HepG2 (cell line): ENCODE measurements around the gene CDC27. TPM values are rescaled to one million over a fixed set of nuclear protein-coding genes. Genes with fewer than 3 reads are reported as not detected.
A peak's percentile ranks its signal among the peaks of the same experiment; 100 is the strongest.

Experiments
- ASH2L ChIP-seq: fragments of 300-600, 200-600 bp; sonication (generic); IDR thresholded peaks from 2 replicates; pipeline ENCODE4 v1.7.0; 2017; ENCODE audit warnings: low read depth, mild to moderate bottlenecking, moderate library complexity, mixed read lengths, low read length; ENCODE audit not compliant: insufficient read length
- ELK4 ChIP-seq: sonication (generic); formaldehyde crosslinking; IDR thresholded peaks from 2 replicates; pipeline ENCODE4 v1.9.0; 2021; ENCODE audit warnings: missing genetic modification reagents, borderline replicate concordance
- NFIC ChIP-seq: IDR thresholded peaks from 2 replicates; pipeline ENCODE4 v1.6.1; 2012; ENCODE audit warnings: mild to moderate bottlenecking, low read length, inconsistent platforms
- PAXIP1 ChIP-seq: sonication (generic); formaldehyde crosslinking; conservative IDR thresholded peaks from 2 replicates; pipeline ENCODE4 v1.4.0; 2020; ENCODE audit warnings: mild to moderate bottlenecking, missing genetic modification reagents, moderate library complexity
- PHB2 ChIP-seq: fragments of 450-650 bp; IDR thresholded peaks from 2 replicates; pipeline ENCODE4 v1.6.1; 2018; ENCODE audit not compliant: partially characterized antibody
- RBM22 ChIP-seq: fragments of 200-400 bp; formaldehyde crosslinking; optimal IDR thresholded peaks from 2 replicates; pipeline ENCODE3; 2017; ENCODE audit warnings: mild to moderate bottlenecking, low read length, moderate library complexity
- TEF ChIP-seq: sonication (generic); formaldehyde crosslinking; IDR thresholded peaks from 2 replicates; pipeline ENCODE4 v1.5.0; 2020; ENCODE audit warnings: missing genetic modification reagents
- ZNF350 ChIP-seq: sonication (generic); formaldehyde crosslinking; IDR thresholded peaks from 2 replicates; pipeline ENCODE4 v1.4.0; 2020; ENCODE audit warnings: mild to moderate bottlenecking, low read depth, missing genetic modification reagents, borderline replicate concordance
- ZNF414 ChIP-seq: sonication (generic); formaldehyde crosslinking; IDR thresholded peaks from 2 replicates; pipeline ENCODE4 v1.5.0; 2020; ENCODE audit warnings: missing genetic modification reagents
- polyA plus RNA-seq, 8 experiments: library from polyadenylated mRNA; depleted of rRNA in 3 of 8; stranded (reverse) in 7 of 8; unstranded in 1 of 8; fragments of >200 nt; fragmentation: Illumina TruSeq in 4 of 8; extraction: Trizol in 4 of 8; gene quantifications; 2 replicates each; pipeline versions ENCODE4 v1.2.1 to v1.2.3, GENCODE V29; 2011 to 2016; ENCODE audit warnings: low read depth in 4 of 8, missing spikeins in 1 of 8, mixed read lengths in 1 of 8; ENCODE audit not compliant: insufficient read depth in 1 of 8
- total RNA-seq, 5 experiments: library from RNA; depleted of rRNA; stranded (reverse); fragments of >200 nt; fragmentation: Illumina TruSeq; extraction: Trizol; gene quantifications; 2 replicates each; pipeline ENCODE4 v1.2.3, GENCODE V29; 2016; ENCODE audit warnings: low read depth in 1 of 5
- TF ChIP-seq, protein P1 (sequence below): IDR thresholded peaks from 2 replicates; pipeline ENCODE4 v1.6.1; 2012; ENCODE audit warnings: low read length, improper control_type of control experiment
- TF ChIP-seq, protein P2 (sequence below): sonication (generic); formaldehyde crosslinking; IDR thresholded peaks from 2 replicates; pipeline ENCODE4 v1.8.0; 2022; ENCODE audit warnings: missing genetic modification reagents, mild to moderate bottlenecking, inconsistent platforms, borderline replicate concordance
- TF ChIP-seq, protein P3 (sequence below): sonication (generic); formaldehyde crosslinking; IDR thresholded peaks from 2 replicates; pipeline ENCODE4 v1.5.1; 2020; ENCODE audit warnings: mild to moderate bottlenecking, missing genetic modification reagents, borderline replicate concordance

The CDC27 gene
- total and polyA plus RNA-seq, 2 of the 13 experiments (the other 11 are each of a cell fraction or from before 2014, with no cell fraction given) = 80.7 to 102 TPM

DNA sequence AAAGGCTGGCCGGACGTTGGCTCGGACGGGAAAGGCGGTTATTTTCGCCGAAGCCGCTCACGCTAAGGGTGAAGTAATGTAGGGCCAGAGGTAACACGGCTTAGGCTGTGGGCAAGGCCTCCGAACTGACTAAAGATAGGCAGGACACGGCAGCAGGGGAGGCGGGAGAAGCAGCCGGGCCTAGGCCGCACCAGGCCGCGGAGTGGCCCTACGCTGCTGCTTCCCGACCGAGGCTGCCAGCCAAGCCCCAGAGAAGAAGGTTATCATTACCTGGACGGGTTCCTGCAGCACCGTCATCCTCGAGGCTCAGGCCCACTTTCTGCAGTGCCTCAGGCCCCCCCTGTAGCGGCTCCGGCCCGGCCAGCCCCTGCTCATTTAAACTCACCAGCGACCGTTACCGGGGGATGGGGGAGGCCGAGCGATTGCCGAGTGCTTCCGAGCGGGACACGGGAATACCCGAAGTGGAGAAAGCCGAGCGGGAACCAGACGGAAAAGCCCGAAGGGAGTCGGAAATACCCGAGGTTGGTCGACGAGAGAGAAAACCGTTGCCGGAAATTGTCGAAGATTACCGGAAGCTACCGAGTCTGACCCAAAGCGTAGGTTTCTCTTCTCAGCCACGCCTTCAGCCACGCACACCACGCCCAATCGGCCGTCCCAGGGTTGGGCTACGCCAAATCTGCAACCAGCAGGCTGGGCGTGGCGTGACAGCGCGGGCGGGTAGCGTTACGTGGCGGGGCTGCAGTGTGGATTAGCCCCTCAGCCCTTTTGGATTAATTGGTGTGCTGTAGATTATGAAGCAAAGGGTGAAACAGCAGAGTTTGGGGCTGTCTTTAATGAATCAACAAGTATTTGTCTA is at the start of gene CDC27 (continued):
- TF ChIP-seq, protein P1, sequence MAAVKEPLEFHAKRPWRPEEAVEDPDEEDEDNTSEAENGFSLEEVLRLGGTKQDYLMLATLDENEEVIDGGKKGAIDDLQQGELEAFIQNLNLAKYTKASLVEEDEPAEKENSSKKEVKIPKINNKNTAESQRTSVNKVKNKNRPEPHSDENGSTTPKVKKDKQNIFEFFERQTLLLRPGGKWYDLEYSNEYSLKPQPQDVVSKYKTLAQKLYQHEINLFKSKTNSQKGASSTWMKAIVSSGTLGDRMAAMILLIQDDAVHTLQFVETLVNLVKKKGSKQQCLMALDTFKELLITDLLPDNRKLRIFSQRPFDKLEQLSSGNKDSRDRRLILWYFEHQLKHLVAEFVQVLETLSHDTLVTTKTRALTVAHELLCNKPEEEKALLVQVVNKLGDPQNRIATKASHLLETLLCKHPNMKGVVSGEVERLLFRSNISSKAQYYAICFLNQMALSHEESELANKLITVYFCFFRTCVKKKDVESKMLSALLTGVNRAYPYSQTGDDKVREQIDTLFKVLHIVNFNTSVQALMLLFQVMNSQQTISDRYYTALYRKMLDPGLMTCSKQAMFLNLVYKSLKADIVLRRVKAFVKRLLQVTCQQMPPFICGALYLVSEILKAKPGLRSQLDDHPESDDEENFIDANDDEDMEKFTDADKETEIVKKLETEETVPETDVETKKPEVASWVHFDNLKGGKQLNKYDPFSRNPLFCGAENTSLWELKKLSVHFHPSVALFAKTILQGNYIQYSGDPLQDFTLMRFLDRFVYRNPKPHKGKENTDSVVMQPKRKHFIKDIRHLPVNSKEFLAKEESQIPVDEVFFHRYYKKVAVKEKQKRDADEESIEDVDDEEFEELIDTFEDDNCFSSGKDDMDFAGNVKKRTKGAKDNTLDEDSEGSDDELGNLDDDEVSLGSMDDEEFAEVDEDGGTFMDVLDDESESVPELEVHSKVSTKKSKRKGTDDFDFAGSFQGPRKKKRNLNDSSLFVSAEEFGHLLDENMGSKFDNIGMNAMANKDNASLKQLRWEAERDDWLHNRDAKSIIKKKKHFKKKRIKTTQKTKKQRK = no peak
- peak; percentile 63; the same call in 1 of the 2 replicates for TF ChIP-seq TEF (CRISPR knock-in tag)
- TF ChIP-seq, protein P2, sequence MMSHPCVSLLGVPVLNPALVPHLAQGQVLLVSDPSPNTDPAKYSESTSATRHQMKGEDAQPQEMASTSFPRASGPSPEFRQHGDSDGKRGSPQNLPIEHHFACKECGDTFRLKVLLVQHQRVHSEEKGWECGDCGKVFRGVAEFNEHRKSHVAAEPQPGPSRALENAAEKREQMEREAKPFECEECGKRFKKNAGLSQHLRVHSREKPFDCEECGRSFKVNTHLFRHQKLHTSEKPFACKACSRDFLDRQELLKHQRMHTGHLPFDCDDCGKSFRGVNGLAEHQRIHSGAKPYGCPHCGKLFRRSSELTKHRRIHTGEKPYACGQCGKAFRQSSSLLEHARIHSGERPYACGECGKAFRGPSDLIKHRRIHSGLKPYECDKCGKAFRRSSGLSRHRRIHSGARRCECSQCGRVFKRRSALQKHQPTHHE (CRISPR knock-in tag) = peak; percentile 99
- TF ChIP-seq ASH2L = peak; percentile 96
- peak; percentile 97 for TF ChIP-seq ZNF350 (CRISPR knock-in tag)
- TF ChIP-seq PHB2 = no peak
- TF ChIP-seq, protein P3, sequence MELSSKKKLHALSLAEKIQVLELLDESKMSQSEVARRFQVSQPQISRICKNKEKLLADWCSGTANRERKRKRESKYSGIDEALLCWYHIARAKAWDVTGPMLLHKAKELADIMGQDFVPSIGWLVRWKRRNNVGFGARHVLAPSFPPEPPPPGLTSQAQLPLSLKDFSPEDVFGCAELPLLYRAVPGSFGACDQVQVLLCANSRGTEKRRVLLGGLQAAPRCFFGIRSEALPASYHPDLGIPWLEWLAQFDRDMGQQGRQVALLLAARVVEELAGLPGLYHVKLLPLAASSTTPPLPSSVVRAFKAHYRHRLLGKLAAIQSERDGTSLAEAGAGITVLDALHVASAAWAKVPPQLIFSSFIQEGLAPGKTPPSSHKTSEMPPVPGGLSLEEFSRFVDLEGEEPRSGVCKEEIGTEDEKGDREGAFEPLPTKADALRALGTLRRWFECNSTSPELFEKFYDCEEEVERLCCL (CRISPR knock-in tag) = no peak
- TF ChIP-seq PAXIP1 (CRISPR knock-in tag) = peak; percentile 38; the same call in 1 of the 2 replicates
- TF ChIP-seq RBM22 = peak; percentile 49
- no peak for TF ChIP-seq ELK4 (CRISPR knock-in tag)
- TF ChIP-seq NFIC = no peak
- 0 out of 2 replicates have a peak, but pooled peaks have one; percentile 81 for TF ChIP-seq ZNF414 (CRISPR knock-in tag)
